K562 (cell line): Measurements from ENCODE around the gene ABHD12.

ENCODE experiments used
- CBX8 ChIP-seq: fragments of 200-600 bp; sonication (generic); IDR thresholded peaks from 2 replicates; pipeline ENCODE4 v1.6.1; 2012; ENCODE audit warnings: borderline replicate concordance, mixed run types, low read depth, mild to moderate bottlenecking, moderate library complexity, mixed read lengths, low read length, control low read depth, inconsistent platforms; ENCODE audit not compliant: poor library complexity, severe bottlenecking; ENCODE audit errors: extremely low read depth
- CEBPB ChIP-seq: fragments of 450-650 bp; IDR thresholded peaks from 2 replicates; pipeline ENCODE4 v1.6.1; 2016; ENCODE audit warnings: missing genetic modification characterization, missing compliant biosample characterization
- GTF2F1 ChIP-seq: IDR thresholded peaks from 2 replicates; pipeline ENCODE4 v1.6.1; 2011; ENCODE audit warnings: low read depth, low read length, improper control_type of control experiment
- HNRNPH1 ChIP-seq: fragments of 200-400 bp; formaldehyde crosslinking; optimal IDR thresholded peaks from 2 replicates; pipeline ENCODE3; 2017; ENCODE audit warnings: low read depth, mild to moderate bottlenecking, low read length, moderate library complexity
- ZFX ChIP-seq: sonication (generic); formaldehyde crosslinking; IDR thresholded peaks from 2 replicates; pipeline ENCODE4 v1.8.0; 2022; ENCODE audit warnings: mild to moderate bottlenecking, missing genetic modification reagents, moderate library complexity
- ZKSCAN3 ChIP-seq: fragments of 250-450 bp; sonication (Bioruptor Pico); IDR thresholded peaks from 2 replicates; pipeline ENCODE4 v1.4.0; 2020
- ZNF24 ChIP-seq: fragments of 450-650 bp; IDR thresholded peaks from 2 replicates; pipeline ENCODE4 v1.6.1; 2016
- TF ChIP-seq, protein P1 (sequence below), 3 experiments: IDR thresholded peaks in 2 of 3; conservative IDR thresholded peaks in 1 of 3; 2 replicates each; pipeline ENCODE4 v1.5.1; 2011 to 2012; ENCODE audit warnings: low read length in 3 of 3, mild to moderate bottlenecking in 3 of 3, control low read depth in 2 of 3, improper control_type of control experiment in 1 of 3, inconsistent platforms in 1 of 3, low read depth in 1 of 3, mixed read lengths in 1 of 3, moderate library complexity in 1 of 3; ENCODE audit not compliant: insufficient read depth in 2 of 3
- TF ChIP-seq, protein P2 (sequence below): fragments of 250-450 bp; sonication (Bioruptor Pico); IDR thresholded peaks from 2 replicates; pipeline ENCODE4 v1.5.1; 2021; ENCODE audit warnings: mild to moderate bottlenecking

DNA sequence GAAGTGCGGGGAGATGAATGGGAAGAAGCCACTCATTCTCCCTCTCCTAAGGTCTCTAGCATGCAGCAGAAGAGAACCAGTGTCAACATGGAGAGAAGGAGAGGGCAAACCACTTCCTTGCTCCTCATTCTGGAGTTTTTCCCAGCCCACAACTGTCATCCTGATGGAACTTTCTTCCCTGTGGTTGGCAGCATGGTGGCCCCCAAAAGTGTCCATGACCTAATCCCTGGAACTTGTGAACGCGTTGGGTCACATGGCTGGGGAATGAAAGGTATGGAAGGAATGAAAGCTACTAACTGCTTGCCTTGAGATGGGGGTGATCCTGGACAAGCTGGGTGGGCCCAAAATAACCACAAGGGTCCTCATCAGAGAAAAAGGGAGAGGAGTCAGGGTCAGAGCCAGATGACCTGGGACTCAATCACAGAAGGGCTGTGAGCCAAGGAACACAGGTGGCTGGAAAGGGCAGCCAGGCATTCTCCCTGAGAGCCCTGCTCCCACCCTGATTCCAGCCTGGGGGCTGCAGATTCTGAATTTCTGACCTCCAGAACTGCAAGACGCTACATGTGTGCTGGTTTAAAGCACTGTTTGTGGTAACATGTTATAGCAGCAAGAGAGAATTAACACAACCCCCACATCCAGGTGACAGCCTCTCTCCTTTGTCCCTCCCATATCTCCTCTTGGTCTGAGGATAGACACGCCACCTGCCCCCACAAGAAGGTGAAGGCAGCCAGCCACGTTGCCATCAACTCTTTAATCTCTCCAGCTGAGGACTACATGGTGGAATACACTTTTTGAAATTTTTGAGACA lies 79.5 kb downstream of the ABHD12 start:
- TF ChIP-seq HNRNPH1: no peak
- TF ChIP-seq CBX8: no peak
- TF ChIP-seq GTF2F1: no peak
- no peak for TF ChIP-seq ZKSCAN3
- TF ChIP-seq, protein P1, sequence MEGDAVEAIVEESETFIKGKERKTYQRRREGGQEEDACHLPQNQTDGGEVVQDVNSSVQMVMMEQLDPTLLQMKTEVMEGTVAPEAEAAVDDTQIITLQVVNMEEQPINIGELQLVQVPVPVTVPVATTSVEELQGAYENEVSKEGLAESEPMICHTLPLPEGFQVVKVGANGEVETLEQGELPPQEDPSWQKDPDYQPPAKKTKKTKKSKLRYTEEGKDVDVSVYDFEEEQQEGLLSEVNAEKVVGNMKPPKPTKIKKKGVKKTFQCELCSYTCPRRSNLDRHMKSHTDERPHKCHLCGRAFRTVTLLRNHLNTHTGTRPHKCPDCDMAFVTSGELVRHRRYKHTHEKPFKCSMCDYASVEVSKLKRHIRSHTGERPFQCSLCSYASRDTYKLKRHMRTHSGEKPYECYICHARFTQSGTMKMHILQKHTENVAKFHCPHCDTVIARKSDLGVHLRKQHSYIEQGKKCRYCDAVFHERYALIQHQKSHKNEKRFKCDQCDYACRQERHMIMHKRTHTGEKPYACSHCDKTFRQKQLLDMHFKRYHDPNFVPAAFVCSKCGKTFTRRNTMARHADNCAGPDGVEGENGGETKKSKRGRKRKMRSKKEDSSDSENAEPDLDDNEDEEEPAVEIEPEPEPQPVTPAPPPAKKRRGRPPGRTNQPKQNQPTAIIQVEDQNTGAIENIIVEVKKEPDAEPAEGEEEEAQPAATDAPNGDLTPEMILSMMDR (IDR thresholded peaks at IDR 0.05 in 2 of 3, conservative IDR thresholded peaks at IDR 0.05 in 1 of 3; ENCODE audit: insufficient read depth in 2 of 3, low read depth in 1 of 3, low read length in 3 of 3): no peak
- no peak for TF ChIP-seq ZFX (CRISPR knock-in tag)
- TF ChIP-seq CEBPB: no peak
- TF ChIP-seq ZNF24: no peak
- TF ChIP-seq, protein P2, sequence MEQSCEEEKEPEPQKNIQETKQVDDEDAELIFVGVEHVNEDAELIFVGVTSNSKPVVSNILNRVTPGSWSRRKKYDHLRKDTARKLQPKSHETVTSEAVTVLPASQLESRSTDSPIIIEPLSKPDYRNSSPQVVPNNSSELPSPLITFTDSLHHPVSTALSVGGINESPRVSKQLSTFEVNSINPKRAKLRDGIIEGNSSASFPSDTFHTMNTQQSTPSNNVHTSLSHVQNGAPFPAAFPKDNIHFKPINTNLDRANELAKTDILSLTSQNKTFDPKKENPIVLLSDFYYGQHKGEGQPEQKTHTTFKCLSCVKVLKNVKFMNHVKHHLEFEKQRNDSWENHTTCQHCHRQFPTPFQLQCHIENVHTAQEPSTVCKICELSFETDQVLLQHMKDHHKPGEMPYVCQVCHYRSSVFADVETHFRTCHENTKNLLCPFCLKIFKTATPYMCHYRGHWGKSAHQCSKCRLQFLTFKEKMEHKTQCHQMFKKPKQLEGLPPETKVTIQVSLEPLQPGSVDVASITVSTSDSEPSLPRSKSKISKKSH (CRISPR knock-in tag): no peak
